PC-9 (cell line): ENCODE results near the gene SLCO1B3. TPM values are rescaled to one million over a fixed set of nuclear protein-coding genes. Genes with fewer than 3 reads are reported as not detected.

ENCODE experiments used
- BruUV-seq: library from RNA; stranded (reverse); fragments of 400-500 nt; replicated peaks from 2 replicates; lab custom pipeline; 2021; lab: Mats Ljungman, UMichigan
- CTCF ChIA-PET: fragments of 300-600 bp; sonication (Branson Sonifier 250); formaldehyde crosslinking; loops from one replicate; lab custom pipeline; 2022; ENCODE audit warnings: antibody characterized with exemption; lab: Charles Lee
- POLR2A ChIA-PET: fragments of 300-600 bp; sonication (Branson Sonifier 250); formaldehyde crosslinking; loops from one replicate; lab custom pipeline; 2022; ENCODE audit warnings: antibody characterized with exemption; ENCODE audit not compliant: unreplicated experiment; lab: Charles Lee
- DNase-seq, 2 experiments: peaks; one replicate each; pipeline versions ENCODE4 v3.0.0 to v3.0.0-alpha.2; 2015 to 2022; ENCODE audit warnings: mixed read lengths in 1 of 2
- H2AFZ ChIP-seq: fragments of 200-600 bp; sonication (generic); 2 replicates; pipeline ENCODE4 v1.8.1; 2017; ENCODE audit warnings: antibody characterized with exemption
- H3F3A ChIP-seq: fragments of 200-600 bp; sonication (generic); 2 replicates; pipeline ENCODE4 v1.8.1; 2017; ENCODE audit warnings: antibody characterized with exemption, mild to moderate bottlenecking, low read depth; ENCODE audit not compliant: insufficient read depth
- H3K27ac ChIP-seq: fragments of 200-600 bp; sonication (generic); 2 replicates; pipeline ENCODE4 v1.6.1; 2016; ENCODE audit warnings: mixed run types
- H3K27me3 ChIP-seq: fragments of 200-600 bp; sonication (generic); 2 replicates; pipeline ENCODE4 v1.6.1; 2016; ENCODE audit warnings: low read depth, mixed run types; ENCODE audit not compliant: insufficient read depth
- H3K36me3 ChIP-seq: fragments of 200-600 bp; sonication (generic); 2 replicates; pipeline ENCODE4 v1.6.1; 2016; ENCODE audit warnings: low read depth, mixed run types
- H3K4me1 ChIP-seq: fragments of 200-600 bp; sonication (generic); replicated peaks from 2 replicates; pipeline ENCODE4 v1.6.1; 2016; ENCODE audit warnings: mixed run types; ENCODE audit not compliant: insufficient read depth
- H3K4me2 ChIP-seq: fragments of 200-600 bp; sonication (generic); 2 replicates; pipeline ENCODE4 v1.6.1; 2017; ENCODE audit warnings: mixed run types
- H3K4me3 ChIP-seq: fragments of 200-600 bp; sonication (generic); 2 replicates; pipeline ENCODE4 v1.6.1; 2016; ENCODE audit warnings: mixed run types
- H3K79me2 ChIP-seq: fragments of 200-600 bp; sonication (generic); 2 replicates; pipeline ENCODE4 v1.6.1; 2017; ENCODE audit warnings: low read depth, mixed run types
- H3K9me2 ChIP-seq: fragments of 200-600 bp; sonication (generic); 2 replicates; pipeline ENCODE4 v1.8.1; 2017; ENCODE audit warnings: mild to moderate bottlenecking; ENCODE audit not compliant: insufficient read depth
- H3K9me3 ChIP-seq: fragments of 200-600 bp; sonication (generic); 2 replicates; pipeline ENCODE4 v1.8.1; 2016; ENCODE audit warnings: low read depth; ENCODE audit not compliant: insufficient read depth
- H4K20me1 ChIP-seq: fragments of 200-600 bp; sonication (generic); 2 replicates; pipeline ENCODE4 v1.8.1; 2017; ENCODE audit not compliant: insufficient read depth
- CTCF ChIP-seq: fragments of 200-600 bp; sonication (generic); conservative IDR thresholded peaks from 2 replicates; pipeline ENCODE4 v1.6.1; 2017; ENCODE audit warnings: mixed run types, antibody characterized with exemption, mild to moderate bottlenecking, moderate library complexity
- EZH2 ChIP-seq: fragments of 200-600 bp; sonication (generic); IDR thresholded peaks from 2 replicates; pipeline ENCODE4 v1.8.0; 2017; ENCODE audit warnings: antibody characterized with exemption, low read depth
- intact Hi-C: fragments of 100-400 bp; cut with micrococcal nuclease; formaldehyde crosslinking; loops from one replicate; pipeline ENCODE4 v1.10.0; 2022; ENCODE audit not compliant: unreplicated experiment
- total RNA-seq: library from RNA; stranded (reverse); gene quantifications from 2 replicates; pipeline ENCODE4 v1.2.3, GENCODE V29; 2021

Gene SLCO1B3
- total RNA-seq, 1 experiment from 2014 or later = 37.5 TPM

- H3K4me1 ChIP-seq = no peaks in the 10 kb centered on the region
- CTCF ChIA-PET = no interaction called here
- no peak overlapping the region for H3K4me3 ChIP-seq
- H3K79me2 ChIP-seq = no peaks in the 10 kb centered on the region
- intact Hi-C loops = no loop called here
- no peak overlapping the region for H2AFZ ChIP-seq
- no peak overlapping the region for H3K27ac ChIP-seq
- POLR2A ChIA-PET = no interaction called here
- no peaks in the 10 kb centered on the region for H3K36me3 ChIP-seq
- no peaks in the 10 kb centered on the region; the same call in 1 of the 2 replicates for H3K9me2 ChIP-seq
- TF ChIP-seq CTCF (no peak), EZH2 (no peak)
- no peaks in the 10 kb centered on the region for H3F3A ChIP-seq
- no peaks in the 10 kb centered on the region for H3K27me3 ChIP-seq
- no peak overlapping the region for H3K4me2 ChIP-seq
- BruUV-seq = no TSS peak
- DNase-seq = no peak
- H4K20me1 ChIP-seq = no peaks in the 10 kb centered on the region
- H3K9me3 ChIP-seq = 0 out of 2 replicates have a peak, but pooled peaks cover 4% of the 10 kb centered on the region
Measured at GRCh38 chr12:20885552-20885951, 75.0 kb downstream of the SLCO1B3 start.

GRCh38 chr12:20917269-20917668, 106.8 kb downstream of the SLCO1B3 start:
- no peak for DNase-seq
- no peaks in the 10 kb centered on the region for H3K9me2 ChIP-seq
- ChIA-PET POLR2A (no interaction called here), CTCF (no interaction called here)
- H3K27ac ChIP-seq = no peak overlapping the region
- H3K9me3 ChIP-seq = no peaks in the 10 kb centered on the region
- TF ChIP-seq EZH2 (no peak), CTCF (no peak)
- H3K4me3 ChIP-seq = no peak overlapping the region
- no TSS peak for BruUV-seq
- no peaks in the 10 kb centered on the region for H4K20me1 ChIP-seq
- H3K27me3 ChIP-seq = no peaks in the 10 kb centered on the region
- no peak overlapping the region for H2AFZ ChIP-seq
- no peak overlapping the region for H3K4me2 ChIP-seq
- intact Hi-C loops = no loop called here
- H3K4me1 ChIP-seq = no peaks in the 10 kb centered on the region
- H3K36me3 ChIP-seq = no peaks in the 10 kb centered on the region
- no peaks in the 10 kb centered on the region for H3K79me2 ChIP-seq
- H3F3A ChIP-seq = no peaks in the 10 kb centered on the region; the same call in 1 of the 2 replicates

- no peaks in the 10 kb centered on the region for H3K9me3 ChIP-seq
- H3K27ac ChIP-seq = no peak overlapping the region
- no peaks in the 10 kb centered on the region for H3K27me3 ChIP-seq
- POLR2A ChIA-PET = no interaction called here
- H3K4me2 ChIP-seq = no peak overlapping the region
- intact Hi-C loops = no loop called here
- CTCF ChIA-PET = no interaction called here
- H3F3A ChIP-seq = no peaks in the 10 kb centered on the region; the same call in 1 of the 2 replicates
- H3K9me2 ChIP-seq = no peaks in the 10 kb centered on the region; the same call in 1 of the 2 replicates
- H3K4me3 ChIP-seq = no peak overlapping the region
- no peak for TF ChIP-seq EZH2
- no peak for TF ChIP-seq CTCF
- no peak for DNase-seq
- no peaks in the 10 kb centered on the region for H3K4me1 ChIP-seq
- no peaks in the 10 kb centered on the region for H4K20me1 ChIP-seq
- no peak overlapping the region for H2AFZ ChIP-seq
- no peaks in the 10 kb centered on the region for H3K36me3 ChIP-seq
- BruUV-seq = no TSS peak
- H3K79me2 ChIP-seq = no peaks in the 10 kb centered on the region
Measured at GRCh38 chr12:20917819-20918218, 107.3 kb downstream of the SLCO1B3 start.
